Measurements from ENCODE around the gene PRELID2. TPM values are rescaled to one million over a fixed set of nuclear protein-coding genes. Genes with fewer than 3 reads are reported as not detected.
A peak's percentile ranks its signal among the peaks of the same experiment; 100 is the strongest.

Gene PRELID2
- total RNA-seq, 4 donors from 2014 or later = 3.0 to 17.9 (median 4.3) TPM

GRCh38 chr5:145777445-145778063 is 57.6 kb downstream of the PRELID2 start:
- Histone ChIP-seq H3K27ac (no peak overlapping the region), H3K36me3 (no peaks in the 10 kb centered on the region), H3K27me3 (no peaks in the 10 kb centered on the region), H3K4me1 (no peaks in the 10 kb centered on the region), H3K9me3 (no peaks in the 10 kb centered on the region), H3K4me3 (no peak overlapping the region)
- 88% methylated on average over 2 of the region's 11 CpGs for WGBS
- TF ChIP-seq, protein P1, sequence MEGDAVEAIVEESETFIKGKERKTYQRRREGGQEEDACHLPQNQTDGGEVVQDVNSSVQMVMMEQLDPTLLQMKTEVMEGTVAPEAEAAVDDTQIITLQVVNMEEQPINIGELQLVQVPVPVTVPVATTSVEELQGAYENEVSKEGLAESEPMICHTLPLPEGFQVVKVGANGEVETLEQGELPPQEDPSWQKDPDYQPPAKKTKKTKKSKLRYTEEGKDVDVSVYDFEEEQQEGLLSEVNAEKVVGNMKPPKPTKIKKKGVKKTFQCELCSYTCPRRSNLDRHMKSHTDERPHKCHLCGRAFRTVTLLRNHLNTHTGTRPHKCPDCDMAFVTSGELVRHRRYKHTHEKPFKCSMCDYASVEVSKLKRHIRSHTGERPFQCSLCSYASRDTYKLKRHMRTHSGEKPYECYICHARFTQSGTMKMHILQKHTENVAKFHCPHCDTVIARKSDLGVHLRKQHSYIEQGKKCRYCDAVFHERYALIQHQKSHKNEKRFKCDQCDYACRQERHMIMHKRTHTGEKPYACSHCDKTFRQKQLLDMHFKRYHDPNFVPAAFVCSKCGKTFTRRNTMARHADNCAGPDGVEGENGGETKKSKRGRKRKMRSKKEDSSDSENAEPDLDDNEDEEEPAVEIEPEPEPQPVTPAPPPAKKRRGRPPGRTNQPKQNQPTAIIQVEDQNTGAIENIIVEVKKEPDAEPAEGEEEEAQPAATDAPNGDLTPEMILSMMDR (IDR thresholded peaks at IDR 0.05) = no peak
- no peak for TF ChIP-seq EP300 (IDR thresholded peaks at IDR 0.05)
- no peak for TF ChIP-seq POLR2A (IDR thresholded peaks at IDR 0.05)
- no peak for TF ChIP-seq POLR2AphosphoS5 (IDR thresholded peaks at IDR 0.05)
- no peak for DNase-seq (ENCODE audit: low spot score in 2 of 2)

DNA sequence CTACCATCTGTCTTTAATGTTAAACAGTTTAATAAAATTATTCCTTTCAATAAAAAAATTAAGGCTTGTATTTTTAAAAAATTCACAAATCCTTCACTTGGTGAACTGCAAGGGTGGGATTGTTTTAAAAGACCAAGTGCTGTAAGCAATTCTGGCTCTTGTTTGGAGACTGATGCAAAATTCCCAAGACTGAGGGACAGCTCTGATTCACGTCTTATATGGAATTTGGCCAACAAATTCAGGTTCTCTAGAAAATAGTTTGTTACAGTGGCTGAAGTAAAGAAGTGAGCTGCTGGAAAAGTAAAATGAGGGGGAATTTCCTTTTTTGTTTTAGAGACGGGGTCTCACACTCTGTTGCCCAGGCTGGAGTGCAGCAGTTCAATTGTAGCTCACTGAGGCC is 58.3 kb downstream of the PRELID2 start:
- WGBS = 80% methylated on average over 2 of the region's 2 CpGs
- Histone ChIP-seq H3K9me3 (no peaks in the 10 kb centered on the region), H3K36me3 (no peaks in the 10 kb centered on the region), H3K27me3 (no peaks in the 10 kb centered on the region), H3K4me1 (no peaks in the 10 kb centered on the region), H3K4me3 (no peak overlapping the region), H3K27ac (peak overlapping the region; percentile 53)
- TF ChIP-seq POLR2AphosphoS5 (IDR thresholded peaks at IDR 0.05) (no peak), POLR2A (IDR thresholded peaks at IDR 0.05) (no peak)
- TF ChIP-seq, protein P1 (IDR thresholded peaks at IDR 0.05) = no peak
- DNase-seq (ENCODE audit: low spot score in 2 of 2) = no peak

GRCh38 chr5:145775893-145776444 is 59.2 kb downstream of the PRELID2 start:
- Histone ChIP-seq H3K9me3 (no peaks in the 10 kb centered on the region), H3K4me1 (no peaks in the 10 kb centered on the region), H3K27me3 (no peaks in the 10 kb centered on the region), H3K36me3 (no peaks in the 10 kb centered on the region), H3K4me3 (no peak overlapping the region), H3K27ac (peak overlapping the region; percentile 53)
- no peak for TF ChIP-seq EP300 (IDR thresholded peaks at IDR 0.05)
- TF ChIP-seq POLR2A (IDR thresholded peaks at IDR 0.05) = no peak
- TF ChIP-seq POLR2AphosphoS5 (IDR thresholded peaks at IDR 0.05) = no peak
- TF ChIP-seq, protein P1 (IDR thresholded peaks at IDR 0.05) = no peak
- DNase-seq (ENCODE audit: low spot score in 2 of 2) = no peak
- WGBS = 42% methylated on average over 2 of the region's 2 CpGs

- Histone ChIP-seq H3K27me3 (no peaks in the 10 kb centered on the region), H3K36me3 (no peaks in the 10 kb centered on the region), H3K27ac (peak overlapping the region; percentile 3), H3K4me3 (no peak overlapping the region), H3K9me3 (no peaks in the 10 kb centered on the region), H3K4me1 (no peaks in the 10 kb centered on the region)
- no peak for DNase-seq (ENCODE audit: low spot score in 2 of 2)
- 71% methylated on average over 1 of the region's 1 CpG for WGBS
- TF ChIP-seq, protein P1 (IDR thresholded peaks at IDR 0.05) = no peak
- no peak for TF ChIP-seq EP300 (IDR thresholded peaks at IDR 0.05)
- no peak for TF ChIP-seq POLR2AphosphoS5 (IDR thresholded peaks at IDR 0.05)
- TF ChIP-seq POLR2A (IDR thresholded peaks at IDR 0.05) = no peak
Observed at GRCh38 chr5:145775411-145775810, 59.7 kb downstream of the PRELID2 start.

GRCh38 chr5:145774442-145774841 is 60.7 kb downstream of the PRELID2 start:
- Histone ChIP-seq H3K27ac (no peak overlapping the region), H3K4me1 (no peaks in the 10 kb centered on the region), H3K4me3 (no peak overlapping the region), H3K36me3 (no peaks in the 10 kb centered on the region), H3K27me3 (no peaks in the 10 kb centered on the region), H3K9me3 (no peaks in the 10 kb centered on the region)
- DNase-seq (ENCODE audit: low spot score in 2 of 2) = no peak
- TF ChIP-seq EP300 (IDR thresholded peaks at IDR 0.05) = no peak
- 88% methylated on average over 1 of the region's 1 CpG for WGBS
